Panc1 (cell line): ENCODE measurements around the gene METTL21C. TPM values are rescaled to one million over a fixed set of nuclear protein-coding genes. Genes with fewer than 3 reads are reported as not detected.

Experiments used
- ATAC-seq: fragments of 200-7000 bp; cut with Tn5 transposase; 2 replicates; pipeline ENCODE4 v1.9.1; 2020; ENCODE audit warnings: mild to moderate bottlenecking, moderate library complexity
- BruUV-seq: library from RNA; stranded (reverse); fragments of 400-500 nt; replicated peaks from 2 replicates; lab custom pipeline; 2021; lab: Mats Ljungman, UMichigan
- CTCF ChIA-PET: fragments of 300-600 bp; sonication (Branson Sonifier 250); formaldehyde crosslinking; loops from one replicate; lab custom pipeline; 2022; ENCODE audit warnings: antibody characterized with exemption; lab: Charles Lee
- POLR2A ChIA-PET: fragments of 300-600 bp; sonication (Branson Sonifier 250); formaldehyde crosslinking; loops from one replicate; lab custom pipeline; 2022; ENCODE audit warnings: antibody characterized with exemption; lab: Charles Lee
- DNase-seq: peaks from one replicate; pipeline ENCODE4 v3.0.0-alpha.2; 2010; ENCODE audit warnings: low read depth, low spot score
- H3K27ac ChIP-seq: 2 replicates; pipeline ENCODE4 v1.5.1; 2011; ENCODE audit warnings: mild to moderate bottlenecking, low read length, inconsistent platforms
- H3K27me3 ChIP-seq: fragments of 200-500 bp; sonication (Bioruptor generic); 2 replicates; pipeline ENCODE4 v1.6.0; 2014; ENCODE audit warnings: low read length, inconsistent platforms; ENCODE audit not compliant: control insufficient read depth, insufficient read depth
- H3K36me3 ChIP-seq: fragments of 200-500 bp; sonication (Bioruptor generic); 2 replicates; pipeline ENCODE4 v1.5.1; 2014; ENCODE audit warnings: inconsistent platforms, mild to moderate bottlenecking, low read length, moderate library complexity; ENCODE audit not compliant: control insufficient read depth, insufficient read depth
- H3K4me1 ChIP-seq: 2 replicates; pipeline ENCODE4 v1.5.1; 2011; ENCODE audit warnings: inconsistent platforms, mild to moderate bottlenecking, low read length, moderate library complexity; ENCODE audit not compliant: control insufficient read depth, insufficient read depth
- H3K4me3 ChIP-seq, 2 experiments: 2 replicates each; pipeline ENCODE4 v1.5.1; 2011 to 2012; ENCODE audit warnings: low read depth in 2 of 2, low read length in 2 of 2, mild to moderate bottlenecking in 2 of 2, inconsistent platforms in 1 of 2, moderate library complexity in 1 of 2
- H3K9me3 ChIP-seq: fragments of 200-500 bp; sonication (Bioruptor generic); 2 replicates; pipeline ENCODE4 v1.5.1; 2014; ENCODE audit warnings: low read depth, mild to moderate bottlenecking, inconsistent platforms, low read length, moderate library complexity; ENCODE audit not compliant: control insufficient read depth, insufficient read depth
- CTCF ChIP-seq: fragments of 450-650 bp; IDR thresholded peaks from 2 replicates; pipeline ENCODE4 v1.5.1; 2017; ENCODE audit warnings: mild to moderate bottlenecking
- POLR2AphosphoS5 ChIP-seq: IDR thresholded peaks from 2 replicates; pipeline ENCODE4 v1.6.1; 2012; ENCODE audit warnings: mild to moderate bottlenecking, low read depth, low read length, moderate library complexity
- REST ChIP-seq, 2 experiments: IDR thresholded peaks; 2 replicates each; pipeline ENCODE4 v1.6.1; 2011 to 2012; ENCODE audit warnings: low read depth in 2 of 2, control low read depth in 1 of 2, low read length in 1 of 2, mild to moderate bottlenecking in 1 of 2, moderate library complexity in 1 of 2; ENCODE audit not compliant: insufficient read depth in 1 of 2
- SIN3A ChIP-seq: IDR thresholded peaks from 2 replicates; pipeline ENCODE4 v1.6.1; 2012; ENCODE audit warnings: low read depth, mild to moderate bottlenecking, low read length, moderate library complexity, borderline replicate concordance; ENCODE audit not compliant: insufficient read depth
- TCF7L2 ChIP-seq: IDR thresholded peaks from 2 replicates; pipeline ENCODE4 v1.6.1; 2011; ENCODE audit warnings: mild to moderate bottlenecking, low read depth, low read length, inconsistent platforms
- in situ Hi-C: cut with HindIII; loops from 2 replicates; pipeline ENCODE4 v1.10.0; 2016; ENCODE audit warnings: low sequenced_read_pairs, low pct_unique_long_range_greater_than_20kb
- intact Hi-C: fragments of 100-400 bp; cut with micrococcal nuclease; formaldehyde crosslinking; loops from one replicate; pipeline ENCODE4 v1.10.0; 2022; ENCODE audit not compliant: unreplicated experiment
- total RNA-seq: library from RNA; stranded (reverse); gene quantifications from one replicate; pipeline ENCODE4 v1.2.1, GENCODE V29; 2021; ENCODE audit not compliant: unreplicated experiment

The METTL21C gene
- total RNA-seq, 1 experiment from 2014 or later = not detected

GRCh38 chr13:102683637-102684036 is 11.2 kb downstream of the METTL21C start:
- POLR2A ChIA-PET = no interaction called here
- intact Hi-C loops (no loop called here), in situ Hi-C loops (no loop called here)
- CTCF ChIA-PET = no interaction called here
- DNase-seq (no peak), ATAC-seq (no peak)
- Histone ChIP-seq H3K4me1 (no peaks in the 10 kb centered on the region), H3K36me3 (no peaks in the 10 kb centered on the region; the same call in 1 of the 2 replicates), H3K27me3 (no peaks in the 10 kb centered on the region), H3K27ac (no peak overlapping the region), H3K9me3 (no peaks in the 10 kb centered on the region), H3K4me3 (no peak overlapping the region)
- TF ChIP-seq TCF7L2 (no peak), CTCF (no peak), REST (IDR thresholded peaks at IDR 0.05; ENCODE audit: insufficient read depth in 1 of 2, low read depth in 2 of 2, low read length in 1 of 2) (no peak), POLR2AphosphoS5 (no peak), SIN3A (no peak)
- no TSS peak for BruUV-seq

GRCh38 chr13:102682727-102683126 is 12.1 kb downstream of the METTL21C start:
- in situ Hi-C loops (no loop called here), intact Hi-C loops (no loop called here)
- CTCF ChIA-PET = no interaction called here
- BruUV-seq = no TSS peak
- no peaks in the 10 kb centered on the region for H3K4me1 ChIP-seq
- POLR2A ChIA-PET = no interaction called here
- TF ChIP-seq TCF7L2 (no peak), REST (IDR thresholded peaks at IDR 0.05; ENCODE audit: insufficient read depth in 1 of 2, low read depth in 2 of 2, low read length in 1 of 2) (no peak), CTCF (no peak), POLR2AphosphoS5 (no peak), SIN3A (no peak)
- no peaks in the 10 kb centered on the region; the same call in 1 of the 2 replicates for H3K36me3 ChIP-seq
- no peak overlapping the region for H3K27ac ChIP-seq
- DNase-seq (no peak), ATAC-seq (no peak)
- H3K4me3 ChIP-seq = no peak overlapping the region
- H3K9me3 ChIP-seq = no peaks in the 10 kb centered on the region
- H3K27me3 ChIP-seq = no peaks in the 10 kb centered on the region
